ENCODE measurements around the gene SEMA3C.

- TF ChIP-seq CTCF (IDR thresholded peaks at IDR 0.05) (no peak), POLR2A (IDR thresholded peaks at IDR 0.05) (no peak)
These were observed 15.5 kb upstream of the SEMA3C start for GRCh38 chr7:80934321-80934720.
